ENCODE results near the gene FOXL3. TPM values are rescaled to one million over a fixed set of nuclear protein-coding genes. Genes with fewer than 3 reads are reported as not detected.

FOXL3 gene
- polyA plus RNA-seq, 3 donors, result not detected

- Mint-ChIP-seq H3K27me3 (ENCODE audit: low read depth in 3 of 3) (peaks cover 6 to 19% (median 13%) of the 10 kb centered on the region in 3 donors), H3K36me3 (no peaks in the 10 kb centered on the region), H3K4me1 (no peaks in the 10 kb centered on the region), H3K4me3 (no peak overlapping the region), H3K27ac (no peak overlapping the region), H3K9me3 (peaks cover 8 to 30% (median 12%) of the 10 kb centered on the region in 7 donors)
- H3K4me3 ChIP-seq (replicated peaks in 1 of 3; ENCODE audit: low read depth in 2 of 3, low read length in 3 of 3), result no peak overlapping the region
- intact Hi-C loops (cut with micrococcal nuclease), result no loop called here
- H2AFZ ChIP-seq (ENCODE audit: insufficient read depth, low read depth, low read length, poor library complexity, severe bottlenecking), result no peak overlapping the region
- no peaks in the 10 kb centered on the region for H3K4me1 ChIP-seq (ENCODE audit: control insufficient read depth in 1 of 2, insufficient read depth in 2 of 2, low read length in 2 of 2)
- H3K79me2 ChIP-seq (ENCODE audit: insufficient read depth, low read length), result no peaks in the 10 kb centered on the region
- H3K9me3 ChIP-seq (replicated peaks in 1 of 2; ENCODE audit: control insufficient read depth in 1 of 2, insufficient read depth in 1 of 2, low read length in 2 of 2), result peaks cover 23 to 24% of the 10 kb centered on the region in 2 donors
- no peak for DNase-seq
- H3K9ac ChIP-seq (ENCODE audit: insufficient read depth, low read length, poor library complexity, severe bottlenecking), result no peak overlapping the region
- TF ChIP-seq CTCF (IDR thresholded peaks at IDR 0.05), result no peak
- no peak overlapping the region for H3K27ac ChIP-seq (ENCODE audit: low read depth in 1 of 2, low read length in 2 of 2)
- WGBS (ENCODE audit: insufficient coverage), result 93% methylated on average over 5 of the region's 10 CpGs
- no peaks in the 10 kb centered on the region for H3K36me3 ChIP-seq (replicated peaks in 1 of 2; ENCODE audit: control insufficient read depth in 1 of 2, insufficient read depth in 2 of 2, low read length in 2 of 2)
- H3K27me3 ChIP-seq (ENCODE audit: control insufficient read depth in 2 of 2, insufficient read depth in 2 of 2, low read length in 2 of 2), result peaks cover 0 to 7% of the 10 kb centered on the region in 2 donors
- H4K20me1 ChIP-seq (ENCODE audit: insufficient read depth, low read length), result no peaks in the 10 kb centered on the region
- no peak overlapping the region for H3K4me2 ChIP-seq (replicated peaks; ENCODE audit: extremely low read depth, low read length, poor library complexity, severe bottlenecking)
Observed at GRCh38 chr7:279821-280220, 10.1 kb upstream of the FOXL3 start.

- peaks cover 6 to 23% (median 13%) of the 10 kb centered on the region in 3 donors for H3K27me3 Mint-ChIP-seq (ENCODE audit: low read depth in 3 of 3)
- Histone ChIP-seq H3K79me2 (ENCODE audit: insufficient read depth, low read length) (no peaks in the 10 kb centered on the region), H3K4me1 (ENCODE audit: control insufficient read depth in 1 of 2, insufficient read depth in 2 of 2, low read length in 2 of 2) (no peaks in the 10 kb centered on the region), H3K27me3 (ENCODE audit: control insufficient read depth in 2 of 2, insufficient read depth in 2 of 2, low read length in 2 of 2) (peaks cover 0 to 7% of the 10 kb centered on the region in 2 donors), H3K27ac (ENCODE audit: low read depth in 1 of 2, low read length in 2 of 2) (no peak overlapping the region), H3K4me3 (replicated peaks in 1 of 3; ENCODE audit: low read depth in 2 of 3, low read length in 3 of 3) (no peak overlapping the region), H3K36me3 (replicated peaks in 1 of 2; ENCODE audit: control insufficient read depth in 1 of 2, insufficient read depth in 2 of 2, low read length in 2 of 2) (no peaks in the 10 kb centered on the region), H3K4me2 (replicated peaks; ENCODE audit: extremely low read depth, low read length, poor library complexity, severe bottlenecking) (no peak overlapping the region), H3K9ac (ENCODE audit: insufficient read depth, low read length, poor library complexity, severe bottlenecking) (no peak overlapping the region), H4K20me1 (ENCODE audit: insufficient read depth, low read length) (no peaks in the 10 kb centered on the region), H3K9me3 (replicated peaks in 1 of 2; ENCODE audit: control insufficient read depth in 1 of 2, insufficient read depth in 1 of 2, low read length in 2 of 2) (peaks cover 19 to 22% of the 10 kb centered on the region in 2 donors), H2AFZ (ENCODE audit: insufficient read depth, low read depth, low read length, poor library complexity, severe bottlenecking) (no peak overlapping the region)
- TF ChIP-seq CTCF (IDR thresholded peaks at IDR 0.05), result no peak
- H3K4me3 Mint-ChIP-seq, result no peak overlapping the region
- no peaks in the 10 kb centered on the region for H3K4me1 Mint-ChIP-seq
- peaks cover 6 to 23% (median 12%) of the 10 kb centered on the region in 7 donors for H3K9me3 Mint-ChIP-seq
- no peak overlapping the region for H3K27ac Mint-ChIP-seq
- H3K36me3 Mint-ChIP-seq, result no peaks in the 10 kb centered on the region
- no peak for DNase-seq
- intact Hi-C loops (cut with micrococcal nuclease), result no loop called here
- WGBS (ENCODE audit: insufficient coverage), result 83% methylated on average over 5 of the region's 11 CpGs
Observed at GRCh38 chr7:280461-280860, 9.5 kb upstream of the FOXL3 start.
